ENCODE measurements around the gene KDM5B.
"Not testable (repeated sequence)": the region's sequence is repeated elsewhere in the genome, so short reads cannot be mapped to it uniquely, and the experiment has no call there.

Gene KDM5B

GRCh38 chr1:202791077-202791747 is 17.0 kb downstream of the KDM5B start:
- DNase-seq = no peak

- DNase-seq = no peak
Observed at GRCh38 chr1:202788800-202789199, 19.4 kb downstream of the KDM5B start.

- no peak for DNase-seq
Observed at GRCh38 chr1:202786804-202787203, 21.4 kb downstream of the KDM5B start.

- no peak for DNase-seq
Observed at GRCh38 chr1:202781180-202781579, 27.0 kb downstream of the KDM5B start.

- DNase-seq = no peak
Observed at GRCh38 chr1:202770135-202770534, 38.1 kb downstream of the KDM5B start.

- DNase-seq = no peak
Observed at GRCh38 chr1:202765721-202766120, 42.5 kb downstream of the KDM5B start.

- no peak for DNase-seq
Observed at GRCh38 chr1:202762019-202762418, 46.2 kb downstream of the KDM5B start.

- DNase-seq = no peak
Observed at GRCh38 chr1:202760589-202760988, 47.6 kb downstream of the KDM5B start.

GRCh38 chr1:202756391-202756790 is 51.8 kb downstream of the KDM5B start:
- DNase-seq = no peak

GRCh38 chr1:202754293-202754692 is 53.9 kb downstream of the KDM5B start:
- no peak for DNase-seq

GRCh38 chr1:202752774-202753173 is 55.4 kb downstream of the KDM5B start:
- no peak for DNase-seq

- DNase-seq = no peak
Observed at GRCh38 chr1:202750761-202751160, 57.5 kb downstream of the KDM5B start.

GRCh38 chr1:202750024-202750423 is 58.2 kb downstream of the KDM5B start:
- no peak for DNase-seq

GRCh38 chr1:202745323-202745888 is 62.8 kb downstream of the KDM5B start:
- no peak for DNase-seq

- DNase-seq = not testable (repeated sequence)
Observed at GRCh38 chr1:202744770-202745169, 63.5 kb downstream of the KDM5B start.

GRCh38 chr1:202742496-202742895 is 65.7 kb downstream of the KDM5B start:
- DNase-seq = no peak

- no peak for DNase-seq
Observed at GRCh38 chr1:202733251-202733650, 75.0 kb downstream of the KDM5B start.

GRCh38 chr1:202728951-202729350 is 79.3 kb downstream of the KDM5B start:
- DNase-seq = no peak

- no peak for DNase-seq
Observed at GRCh38 chr1:202725526-202725925, 82.7 kb downstream of the KDM5B start.

- DNase-seq = no peak
Observed at GRCh38 chr1:202723708-202724107, 84.5 kb downstream of the KDM5B start.

GRCh38 chr1:202723046-202723445 is 85.2 kb downstream of the KDM5B start:
- not testable (repeated sequence) for DNase-seq

- no peak for DNase-seq
Observed at GRCh38 chr1:202716654-202717053, 91.6 kb downstream of the KDM5B start.

- DNase-seq = not testable (repeated sequence)
Observed at GRCh38 chr1:202714202-202714601, 94.0 kb downstream of the KDM5B start.

GRCh38 chr1:202713110-202713509 is 95.1 kb downstream of the KDM5B start:
- no peak for DNase-seq
